OCI-LY7 (cell line): ENCODE results near the gene CTBS.

Experiments used
- EZH2phosphoT487 ChIP-seq: fragments of 200-600 bp; sonication (generic); IDR thresholded peaks from 2 replicates; pipeline ENCODE4 v1.6.1; 2018; ENCODE audit warnings: low read depth, borderline replicate concordance, mild to moderate bottlenecking, mixed run types, antibody characterized with exemption, low read length, moderate library complexity, mixed read lengths
- TF ChIP-seq, protein P1 (sequence below): fragments of 200-600 bp; sonication (generic); conservative IDR thresholded peaks from 2 replicates; pipeline ENCODE4 v1.5.1; 2014; ENCODE audit warnings: mild to moderate bottlenecking, antibody characterized with exemption, low read length, moderate library complexity, mixed read lengths

DNA sequence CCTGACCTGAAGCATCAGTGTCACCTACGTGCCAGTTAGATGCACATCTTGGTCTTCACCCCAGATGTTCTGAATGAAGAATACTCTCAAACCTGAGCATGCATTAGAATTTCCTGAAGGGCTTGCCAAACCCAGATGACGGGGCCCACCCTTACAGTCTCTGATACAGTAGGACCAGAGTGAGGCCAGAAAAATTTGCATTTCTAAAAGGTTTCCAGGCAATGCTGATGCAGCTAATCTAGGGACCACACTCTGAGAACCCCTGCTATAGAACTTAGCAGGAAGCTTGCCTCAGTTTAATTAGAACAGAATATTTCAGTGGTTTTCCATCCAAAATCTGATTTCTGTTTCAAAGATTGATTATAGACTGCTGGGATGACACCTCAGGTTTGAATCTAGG is 9.9 kb upstream of the CTBS start:
- TF ChIP-seq, protein P1, sequence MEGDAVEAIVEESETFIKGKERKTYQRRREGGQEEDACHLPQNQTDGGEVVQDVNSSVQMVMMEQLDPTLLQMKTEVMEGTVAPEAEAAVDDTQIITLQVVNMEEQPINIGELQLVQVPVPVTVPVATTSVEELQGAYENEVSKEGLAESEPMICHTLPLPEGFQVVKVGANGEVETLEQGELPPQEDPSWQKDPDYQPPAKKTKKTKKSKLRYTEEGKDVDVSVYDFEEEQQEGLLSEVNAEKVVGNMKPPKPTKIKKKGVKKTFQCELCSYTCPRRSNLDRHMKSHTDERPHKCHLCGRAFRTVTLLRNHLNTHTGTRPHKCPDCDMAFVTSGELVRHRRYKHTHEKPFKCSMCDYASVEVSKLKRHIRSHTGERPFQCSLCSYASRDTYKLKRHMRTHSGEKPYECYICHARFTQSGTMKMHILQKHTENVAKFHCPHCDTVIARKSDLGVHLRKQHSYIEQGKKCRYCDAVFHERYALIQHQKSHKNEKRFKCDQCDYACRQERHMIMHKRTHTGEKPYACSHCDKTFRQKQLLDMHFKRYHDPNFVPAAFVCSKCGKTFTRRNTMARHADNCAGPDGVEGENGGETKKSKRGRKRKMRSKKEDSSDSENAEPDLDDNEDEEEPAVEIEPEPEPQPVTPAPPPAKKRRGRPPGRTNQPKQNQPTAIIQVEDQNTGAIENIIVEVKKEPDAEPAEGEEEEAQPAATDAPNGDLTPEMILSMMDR, result no peak
- TF ChIP-seq EZH2phosphoT487, result no peak
